ES-I3 (cell line): Measurements from ENCODE around the gene PPP1R15A.
"Not testable (repeated sequence)": the region's sequence is repeated elsewhere in the genome, so short reads cannot be mapped to it uniquely, and the experiment has no call there.

Experiments used
- H3K36me3 ChIP-seq: 2 replicates; pipeline ENCODE4 v1.6.1; 2013; ENCODE audit warnings: mild to moderate bottlenecking, low read length, control low read depth, moderate library complexity; ENCODE audit not compliant: insufficient read depth
- H3K4me1 ChIP-seq: 2 replicates; pipeline ENCODE4 v1.6.1; 2013; ENCODE audit warnings: mild to moderate bottlenecking, control low read depth, low read length; ENCODE audit not compliant: insufficient read depth
- H3K9ac ChIP-seq: 2 replicates; pipeline ENCODE4 v1.6.1; 2013; ENCODE audit warnings: low read depth, mild to moderate bottlenecking, low read length, moderate library complexity
- H3K9me3 ChIP-seq: 2 replicates; pipeline ENCODE4 v1.6.1; 2013; ENCODE audit warnings: mild to moderate bottlenecking, low read length, moderate library complexity; ENCODE audit not compliant: control insufficient read depth, insufficient read depth

PPP1R15A gene

DNA sequence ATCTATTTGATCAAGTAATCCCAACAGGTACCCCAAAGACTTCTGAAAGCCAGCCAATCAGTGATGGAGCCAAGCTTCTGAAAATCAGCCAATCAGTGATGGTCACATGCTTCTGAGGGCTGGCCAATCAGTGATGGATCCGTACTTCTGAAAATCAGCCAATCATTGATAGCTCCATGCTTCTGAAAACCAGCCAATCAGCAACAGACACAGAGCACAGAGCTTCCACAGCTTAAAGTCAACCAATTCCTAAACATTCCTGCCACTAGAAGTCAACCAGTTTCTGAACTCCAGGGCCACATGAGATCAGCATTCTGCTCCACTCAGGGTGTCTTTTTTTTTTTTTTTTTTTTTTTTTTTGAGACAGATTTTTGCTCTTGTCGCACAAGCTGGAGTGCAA lies 27.7 kb upstream of the PPP1R15A start:
- Histone ChIP-seq H3K4me1 (no peaks in the 10 kb centered on the region), H3K9ac (no peak overlapping the region), H3K9me3 (no peaks in the 10 kb centered on the region), H3K36me3 (no peaks in the 10 kb centered on the region; the same call in 1 of the 2 replicates)

DNA sequence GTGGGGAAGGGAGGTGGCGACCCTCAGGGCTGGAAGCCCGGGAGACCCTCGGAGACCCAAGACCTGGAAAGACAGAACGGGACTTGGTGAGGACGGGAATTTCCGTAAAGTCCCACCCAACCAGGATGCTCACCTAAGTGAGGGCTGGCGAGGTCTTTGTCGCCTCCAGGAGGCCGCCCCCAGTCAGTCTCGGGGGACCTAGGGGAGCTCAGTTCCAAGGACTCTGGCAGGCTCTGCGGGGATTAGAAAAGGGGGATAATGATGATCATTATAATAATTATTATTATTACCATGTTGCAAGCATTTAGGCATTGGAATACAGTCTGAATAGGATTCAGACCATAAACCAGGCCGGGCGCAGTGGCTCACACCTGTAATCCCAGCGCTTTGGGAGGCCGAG lies 26.8 kb upstream of the PPP1R15A start:
- no peaks in the 10 kb centered on the region; the same call in 1 of the 2 replicates for H3K36me3 ChIP-seq
- no peaks in the 10 kb centered on the region for H3K4me1 ChIP-seq
- no peak overlapping the region for H3K9ac ChIP-seq
- H3K9me3 ChIP-seq = no peaks in the 10 kb centered on the region

DNA sequence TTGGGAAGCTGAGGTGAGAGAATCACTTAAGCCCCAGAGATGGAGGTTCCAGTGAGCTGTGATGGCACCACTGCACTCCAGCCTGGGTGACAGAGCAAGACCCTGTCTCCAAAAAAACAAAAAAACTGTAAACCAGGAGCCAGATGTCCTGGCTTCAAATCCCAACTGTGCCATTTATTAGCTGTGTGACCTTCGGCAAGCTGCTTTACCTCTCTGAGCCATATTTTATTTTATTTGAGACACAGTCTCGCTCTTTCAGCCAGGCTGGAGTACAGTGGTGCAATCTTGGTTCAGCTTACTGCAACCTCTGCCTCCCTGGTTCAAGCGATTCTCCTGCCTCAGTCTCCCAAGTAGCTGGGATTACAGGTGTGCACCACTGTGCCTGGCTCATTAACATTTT lies 25.6 kb upstream of the PPP1R15A start:
- not testable (repeated sequence) for H3K9me3 ChIP-seq, H3K36me3 ChIP-seq, H3K4me1 ChIP-seq, H3K9ac ChIP-seq

DNA sequence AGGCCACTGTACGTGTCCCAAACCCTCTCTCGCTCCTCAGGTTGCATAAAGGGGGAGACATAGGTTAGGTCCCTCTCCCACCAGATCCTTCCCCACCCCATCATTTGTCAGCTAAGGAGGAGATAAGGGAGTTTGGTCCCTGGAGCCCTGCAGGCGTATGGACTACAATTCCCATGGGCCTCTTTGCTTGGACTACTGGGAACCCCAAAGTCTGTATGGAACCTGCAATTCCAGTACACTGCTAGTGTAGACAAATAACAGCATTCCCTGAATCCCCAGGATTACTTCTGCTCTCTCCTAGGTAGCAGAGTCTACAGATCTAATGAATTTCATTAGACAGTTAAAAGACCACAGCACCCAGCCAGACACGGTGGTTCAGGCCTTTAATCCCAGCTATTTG lies 19.9 kb upstream of the PPP1R15A start:
- no peaks in the 10 kb centered on the region for H3K36me3 ChIP-seq
- no peaks in the 10 kb centered on the region for H3K4me1 ChIP-seq
- no peaks in the 10 kb centered on the region for H3K9me3 ChIP-seq
- H3K9ac ChIP-seq = no peak overlapping the region

DNA sequence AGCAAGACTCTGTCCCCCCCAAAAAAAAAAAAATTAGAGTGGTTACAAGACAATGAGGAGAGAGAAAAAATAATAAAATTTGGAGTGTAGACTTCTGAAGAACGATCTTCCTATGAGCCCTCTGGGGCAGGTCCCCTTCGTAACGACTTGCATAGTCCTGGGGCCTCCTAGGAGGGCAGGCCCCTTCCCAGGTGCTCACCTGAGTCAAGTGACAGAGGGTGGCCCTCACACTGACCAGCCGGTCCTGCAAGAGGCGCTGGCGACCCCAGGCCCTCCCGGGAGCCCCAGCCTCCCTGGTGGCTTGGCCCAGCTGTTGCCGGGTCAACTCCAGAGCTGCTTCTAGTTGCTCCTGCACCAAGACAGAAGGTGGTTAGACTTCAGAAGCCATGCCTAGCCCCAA lies 18.7 kb upstream of the PPP1R15A start:
- Histone ChIP-seq H3K9me3 (no peaks in the 10 kb centered on the region), H3K4me1 (no peaks in the 10 kb centered on the region), H3K36me3 (no peaks in the 10 kb centered on the region), H3K9ac (no peak overlapping the region)

DNA sequence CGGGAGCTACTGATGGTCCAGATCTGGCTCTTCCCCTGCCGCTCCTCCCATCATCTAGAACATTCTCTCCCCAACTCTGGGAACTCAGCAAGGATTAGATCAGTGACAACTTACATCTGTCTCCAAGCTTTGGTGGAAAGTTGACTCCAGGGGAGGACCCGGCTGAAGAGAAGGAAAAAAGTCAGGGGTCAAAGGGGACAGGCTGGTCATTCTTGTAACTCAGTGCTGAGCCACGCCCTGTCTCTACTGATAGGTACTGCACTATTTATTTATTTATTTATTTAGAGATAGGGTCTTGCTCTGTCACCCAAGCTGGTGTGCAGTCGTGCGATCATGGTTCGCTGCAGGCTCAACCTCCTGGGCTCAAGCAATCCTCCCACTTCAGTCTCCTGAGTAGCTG lies 18.1 kb upstream of the PPP1R15A start:
- Histone ChIP-seq H3K9me3 (no peaks in the 10 kb centered on the region), H3K9ac (no peak overlapping the region), H3K4me1 (no peaks in the 10 kb centered on the region), H3K36me3 (no peaks in the 10 kb centered on the region)

DNA sequence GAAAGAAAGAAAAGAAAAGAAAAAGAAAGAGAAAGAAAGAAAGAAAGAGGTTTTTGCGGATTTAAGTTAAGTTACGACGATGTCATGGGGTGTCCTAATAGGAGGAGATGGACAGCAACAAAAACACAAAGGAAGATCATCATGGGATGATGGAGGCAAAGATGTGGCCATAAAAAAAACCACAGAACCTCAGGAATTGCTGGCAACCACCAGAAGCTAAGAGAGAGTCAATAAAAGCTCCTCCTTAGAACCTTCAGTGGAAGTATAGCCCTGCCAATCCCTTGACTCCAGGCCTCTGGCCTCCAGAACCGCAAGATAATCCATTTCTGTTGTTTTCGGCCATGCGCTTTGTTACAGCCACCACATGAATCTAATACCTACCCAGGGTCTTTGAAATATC lies 15.3 kb upstream of the PPP1R15A start:
- Histone ChIP-seq H3K9me3 (no peaks in the 10 kb centered on the region), H3K9ac (no peak overlapping the region), H3K4me1 (0 out of 2 replicates have a peak, but pooled peaks cover 4% of the 10 kb centered on the region), H3K36me3 (no peaks in the 10 kb centered on the region)

DNA sequence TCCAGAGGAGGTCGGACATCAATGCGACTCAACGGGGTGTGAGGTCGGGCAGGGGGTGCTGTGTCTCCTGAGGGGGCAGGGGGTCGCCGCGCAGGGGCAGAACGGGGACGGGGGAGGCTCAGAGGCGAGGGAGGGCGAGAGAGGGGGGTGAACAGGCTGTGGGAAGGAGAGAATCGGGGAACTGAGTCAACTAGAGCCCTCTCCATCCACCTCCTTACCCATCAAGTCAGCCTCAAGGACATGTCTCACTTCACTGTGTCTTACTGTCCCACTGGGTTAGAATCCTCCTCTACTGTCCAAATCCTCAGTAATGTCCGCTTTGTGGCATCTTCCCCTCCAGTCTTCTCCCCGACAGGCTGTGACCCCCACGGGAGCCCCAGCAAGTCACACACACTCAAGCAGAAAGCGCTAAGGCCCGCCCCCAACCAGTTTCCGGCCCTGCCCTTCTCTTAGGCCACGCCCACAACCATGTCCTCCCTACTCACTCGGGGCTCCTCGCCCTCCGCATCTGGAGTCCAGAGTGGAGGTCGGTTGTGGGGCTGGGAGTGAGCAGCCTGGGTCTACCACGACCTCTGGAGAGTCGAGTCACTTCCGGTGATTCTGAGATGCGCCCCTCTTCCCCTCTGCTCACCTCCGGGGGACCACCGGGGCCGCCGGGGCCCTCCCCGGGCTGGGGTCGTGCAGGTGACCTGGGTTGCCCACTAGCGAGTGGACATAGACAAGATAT lies 13.1 kb upstream of the PPP1R15A start:
- no peaks in the 10 kb centered on the region for H3K9me3 ChIP-seq
- 0 out of 2 replicates have a peak, but pooled peaks cover 4% of the 10 kb centered on the region for H3K4me1 ChIP-seq
- H3K9ac ChIP-seq = peak overlapping the region; percentile 77; the same call in 1 of the 2 replicates
- no peaks in the 10 kb centered on the region for H3K36me3 ChIP-seq

DNA sequence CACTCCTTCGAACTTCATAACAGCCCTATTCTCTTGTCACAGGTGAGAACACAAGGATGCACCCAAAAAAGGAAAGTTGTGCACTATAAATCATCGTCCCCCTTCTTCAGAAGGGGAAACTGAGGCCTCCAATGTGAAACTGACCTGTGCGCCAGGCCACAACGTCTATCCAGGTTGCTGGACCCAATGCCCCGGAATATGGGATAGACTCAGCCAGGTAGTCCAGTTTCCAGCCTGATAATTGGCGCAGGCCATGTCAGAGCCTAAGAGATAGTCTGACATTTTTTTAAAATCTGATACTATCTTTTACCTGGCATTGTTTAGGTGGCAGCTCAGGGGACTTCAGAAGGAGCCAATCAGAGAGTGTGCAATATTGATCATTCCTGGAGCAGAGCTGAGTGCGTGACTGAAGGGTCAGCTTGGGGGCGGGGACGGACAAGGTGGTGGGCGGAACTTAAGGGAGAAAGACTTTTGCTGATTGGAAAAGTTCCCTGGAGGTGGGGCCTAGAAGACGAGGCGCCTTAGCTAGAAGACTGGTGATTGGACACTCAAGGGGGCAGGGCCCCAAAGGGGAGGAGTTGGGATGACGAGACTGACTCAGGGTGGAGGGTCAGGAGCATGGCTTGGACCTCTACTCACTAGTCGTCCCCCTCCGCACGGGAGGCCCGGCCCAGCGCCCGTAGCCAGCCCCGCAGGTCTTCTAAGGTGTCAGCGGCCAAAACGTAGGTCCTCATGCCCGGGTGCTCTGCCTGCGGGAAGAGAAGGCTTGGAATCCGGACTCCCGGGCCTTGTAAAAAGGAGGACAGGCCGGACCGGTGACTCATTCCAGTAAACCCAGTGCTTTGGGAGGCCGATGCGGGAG lies 12.3 kb upstream of the PPP1R15A start:
- no peaks in the 10 kb centered on the region for H3K36me3 ChIP-seq
- 0 out of 2 replicates have a peak, but pooled peaks cover 4% of the 10 kb centered on the region for H3K4me1 ChIP-seq
- H3K9ac ChIP-seq = peak overlapping the region; percentile 77; the same call in 1 of the 2 replicates
- H3K9me3 ChIP-seq = no peaks in the 10 kb centered on the region

DNA sequence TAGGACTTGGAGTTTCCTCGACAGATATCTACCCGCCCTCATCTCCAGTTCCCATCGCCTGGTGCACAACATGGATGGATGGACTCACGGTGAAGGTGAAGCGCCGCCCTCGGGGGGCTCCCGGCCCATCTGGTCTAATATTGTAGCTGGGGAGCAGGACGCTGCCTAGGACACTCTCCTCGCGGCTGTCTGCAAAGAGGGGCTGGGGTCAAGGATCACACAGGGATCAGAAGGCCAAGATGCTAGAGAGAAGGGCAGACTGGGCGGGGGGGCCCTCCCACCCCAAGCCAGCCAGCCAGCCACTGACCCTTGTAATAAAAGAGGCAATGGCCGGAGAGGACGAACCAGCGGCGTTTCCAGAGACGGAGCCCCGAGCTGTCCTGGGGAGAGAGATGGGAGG lies 10.9 kb upstream of the PPP1R15A start:
- Histone ChIP-seq H3K9me3 (no peaks in the 10 kb centered on the region), H3K36me3 (no peaks in the 10 kb centered on the region), H3K9ac (no peak overlapping the region), H3K4me1 (0 out of 2 replicates have a peak, but pooled peaks cover 4% of the 10 kb centered on the region)

DNA sequence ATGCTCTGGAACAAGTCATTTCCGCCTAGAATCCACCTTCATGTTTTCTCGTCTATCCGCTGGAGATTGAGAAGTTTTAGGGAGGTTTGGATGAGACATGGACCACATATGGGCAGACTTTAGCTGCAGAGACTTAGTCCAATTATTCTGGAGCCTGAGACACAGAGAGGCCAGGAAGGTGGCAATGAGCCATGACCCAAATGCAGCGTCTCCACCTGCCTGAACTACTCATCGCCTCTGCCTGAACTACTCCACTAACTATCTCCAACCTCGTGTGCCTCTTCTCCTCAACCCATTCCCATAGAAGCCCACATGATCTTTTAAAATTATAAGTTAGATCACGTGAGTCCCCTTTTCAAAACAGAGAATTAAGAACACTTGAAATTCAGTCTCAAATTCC lies 9.4 kb upstream of the PPP1R15A start:
- no peaks in the 10 kb centered on the region for H3K9me3 ChIP-seq
- H3K9ac ChIP-seq = no peak overlapping the region
- no peaks in the 10 kb centered on the region for H3K36me3 ChIP-seq
- H3K4me1 ChIP-seq = peaks cover 4% of the 10 kb centered on the region; the same call in 1 of the 2 replicates

DNA sequence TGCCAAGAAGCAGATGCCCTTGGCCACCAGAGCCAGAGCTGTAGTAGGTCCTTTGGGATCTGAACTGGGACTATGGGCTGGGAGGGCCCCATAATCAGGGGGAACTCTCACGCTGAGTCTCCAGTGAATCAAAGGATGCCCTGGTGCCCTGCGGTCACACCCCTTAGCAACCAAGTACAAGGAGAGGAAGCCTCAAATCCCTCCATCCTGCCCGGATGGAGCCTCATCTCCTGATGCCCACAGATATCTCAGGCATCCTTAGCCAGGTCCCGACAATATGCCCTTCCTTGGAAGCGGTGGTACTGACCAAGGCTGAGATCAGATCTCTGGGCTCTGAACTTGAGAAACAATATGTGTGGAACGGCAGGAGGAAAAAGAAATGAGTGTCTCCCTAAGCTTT lies 5.5 kb upstream of the PPP1R15A start:
- Histone ChIP-seq H3K4me1 (peaks cover 4% of the 10 kb centered on the region; the same call in 1 of the 2 replicates), H3K9me3 (no peaks in the 10 kb centered on the region), H3K9ac (no peak overlapping the region), H3K36me3 (no peaks in the 10 kb centered on the region)

DNA sequence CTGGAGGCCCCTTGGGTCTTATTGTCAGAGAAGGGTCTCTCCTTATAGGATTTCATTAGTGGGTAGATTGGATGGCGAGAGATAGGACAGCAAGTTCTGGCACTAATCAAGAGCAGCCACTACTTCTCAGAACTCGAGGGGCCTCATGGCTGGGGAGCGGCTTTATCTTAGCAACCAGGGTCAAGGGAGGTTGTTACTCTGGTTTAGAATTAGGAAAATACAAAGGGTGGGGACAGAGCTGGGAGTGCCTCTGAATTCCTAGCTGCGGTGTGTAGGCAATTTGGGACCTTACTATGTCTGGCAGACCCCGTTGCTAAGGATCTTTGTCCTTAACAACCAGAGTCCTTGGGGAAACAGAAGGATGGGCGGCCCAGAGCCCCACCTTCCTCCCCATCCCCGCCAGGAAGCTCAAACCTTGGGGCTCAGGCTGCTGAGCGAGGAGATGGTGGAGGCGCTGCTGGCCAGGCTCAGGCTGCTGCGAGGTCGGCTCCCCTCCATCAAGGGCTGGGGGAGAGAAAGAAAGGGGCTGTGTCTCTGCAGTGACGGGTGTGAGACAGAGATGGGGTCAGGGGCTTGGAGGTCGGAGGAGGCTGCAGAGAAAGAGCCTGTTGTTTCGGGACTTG lies 5.0 kb upstream of the PPP1R15A start:
- Histone ChIP-seq H3K9ac (peak overlapping the region; percentile 36; the same call in 1 of the 2 replicates), H3K4me1 (peaks cover 4% of the 10 kb centered on the region; the same call in 1 of the 2 replicates), H3K9me3 (no peaks in the 10 kb centered on the region), H3K36me3 (no peaks in the 10 kb centered on the region)

DNA sequence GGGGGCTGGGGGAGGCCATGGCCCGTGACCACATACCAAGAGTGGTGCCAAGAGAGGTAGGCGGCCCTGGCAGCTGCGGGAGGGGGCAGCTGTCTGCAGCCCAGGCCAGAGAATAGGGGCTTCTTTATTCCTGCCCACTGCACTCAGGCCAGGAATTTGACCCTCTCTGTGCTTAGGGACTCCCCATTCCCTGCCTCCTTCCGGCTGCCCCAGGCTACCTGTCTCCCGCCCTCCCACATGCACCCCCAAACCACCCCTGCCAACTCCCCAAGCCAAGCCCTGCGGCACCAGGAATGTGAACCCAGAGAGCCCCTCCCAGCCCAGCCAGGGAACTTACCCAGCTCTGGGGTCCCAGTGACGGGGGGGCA lies 4.5 kb upstream of the PPP1R15A start:
- no peaks in the 10 kb centered on the region for H3K9me3 ChIP-seq
- no peaks in the 10 kb centered on the region for H3K36me3 ChIP-seq
- peaks cover 4% of the 10 kb centered on the region; the same call in 1 of the 2 replicates for H3K4me1 ChIP-seq
- H3K9ac ChIP-seq = peak overlapping the region; percentile 36; the same call in 1 of the 2 replicates
